GM20000 (cell line): Measurements from ENCODE around the gene TENM3.
"Not testable (repeated sequence)": the region's sequence is repeated elsewhere in the genome, so short reads cannot be mapped to it uniquely, and the experiment has no call there.

Experiments used
- DNase-seq: peaks from one replicate; pipeline ENCODE4 v3.0.0; 2012; ENCODE audit warnings: low spot score
- TF ChIP-seq, protein P1 (sequence below): IDR thresholded peaks from 2 replicates; pipeline ENCODE4 v1.5.1; 2012; ENCODE audit warnings: mild to moderate bottlenecking, control low read depth; ENCODE audit errors: extremely low read depth, missing control alignments

TENM3 gene

DNA sequence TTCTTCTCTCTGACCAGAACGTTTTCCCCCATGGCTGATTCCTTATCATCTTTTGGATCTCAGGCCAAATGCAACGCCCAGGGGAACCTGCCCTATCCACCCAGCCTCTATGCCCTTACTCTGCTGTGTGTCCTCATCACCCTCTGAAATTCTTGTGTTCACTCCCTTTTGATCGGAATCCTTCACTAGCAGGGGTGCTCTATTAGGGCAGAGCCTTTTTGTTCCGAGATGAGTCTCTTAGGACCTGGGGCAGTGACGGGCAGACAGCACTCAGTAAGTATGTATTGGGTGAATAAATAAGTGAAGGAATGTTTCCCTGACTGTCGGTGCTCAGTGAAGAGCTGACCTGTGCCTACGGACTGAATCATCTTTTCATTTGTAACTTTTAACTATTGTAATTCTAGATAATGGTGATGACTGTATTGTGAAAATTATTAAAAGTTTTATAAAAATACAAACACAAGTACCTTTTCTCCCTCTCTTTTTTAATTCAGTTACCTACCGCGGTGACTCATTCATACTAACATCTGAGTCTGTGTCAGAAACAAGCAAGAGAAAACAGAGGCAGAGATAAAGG, 4.8 kb upstream of the TENM3 start:
- TF ChIP-seq, protein P1, sequence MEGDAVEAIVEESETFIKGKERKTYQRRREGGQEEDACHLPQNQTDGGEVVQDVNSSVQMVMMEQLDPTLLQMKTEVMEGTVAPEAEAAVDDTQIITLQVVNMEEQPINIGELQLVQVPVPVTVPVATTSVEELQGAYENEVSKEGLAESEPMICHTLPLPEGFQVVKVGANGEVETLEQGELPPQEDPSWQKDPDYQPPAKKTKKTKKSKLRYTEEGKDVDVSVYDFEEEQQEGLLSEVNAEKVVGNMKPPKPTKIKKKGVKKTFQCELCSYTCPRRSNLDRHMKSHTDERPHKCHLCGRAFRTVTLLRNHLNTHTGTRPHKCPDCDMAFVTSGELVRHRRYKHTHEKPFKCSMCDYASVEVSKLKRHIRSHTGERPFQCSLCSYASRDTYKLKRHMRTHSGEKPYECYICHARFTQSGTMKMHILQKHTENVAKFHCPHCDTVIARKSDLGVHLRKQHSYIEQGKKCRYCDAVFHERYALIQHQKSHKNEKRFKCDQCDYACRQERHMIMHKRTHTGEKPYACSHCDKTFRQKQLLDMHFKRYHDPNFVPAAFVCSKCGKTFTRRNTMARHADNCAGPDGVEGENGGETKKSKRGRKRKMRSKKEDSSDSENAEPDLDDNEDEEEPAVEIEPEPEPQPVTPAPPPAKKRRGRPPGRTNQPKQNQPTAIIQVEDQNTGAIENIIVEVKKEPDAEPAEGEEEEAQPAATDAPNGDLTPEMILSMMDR = no peak
- no peak for DNase-seq

DNA sequence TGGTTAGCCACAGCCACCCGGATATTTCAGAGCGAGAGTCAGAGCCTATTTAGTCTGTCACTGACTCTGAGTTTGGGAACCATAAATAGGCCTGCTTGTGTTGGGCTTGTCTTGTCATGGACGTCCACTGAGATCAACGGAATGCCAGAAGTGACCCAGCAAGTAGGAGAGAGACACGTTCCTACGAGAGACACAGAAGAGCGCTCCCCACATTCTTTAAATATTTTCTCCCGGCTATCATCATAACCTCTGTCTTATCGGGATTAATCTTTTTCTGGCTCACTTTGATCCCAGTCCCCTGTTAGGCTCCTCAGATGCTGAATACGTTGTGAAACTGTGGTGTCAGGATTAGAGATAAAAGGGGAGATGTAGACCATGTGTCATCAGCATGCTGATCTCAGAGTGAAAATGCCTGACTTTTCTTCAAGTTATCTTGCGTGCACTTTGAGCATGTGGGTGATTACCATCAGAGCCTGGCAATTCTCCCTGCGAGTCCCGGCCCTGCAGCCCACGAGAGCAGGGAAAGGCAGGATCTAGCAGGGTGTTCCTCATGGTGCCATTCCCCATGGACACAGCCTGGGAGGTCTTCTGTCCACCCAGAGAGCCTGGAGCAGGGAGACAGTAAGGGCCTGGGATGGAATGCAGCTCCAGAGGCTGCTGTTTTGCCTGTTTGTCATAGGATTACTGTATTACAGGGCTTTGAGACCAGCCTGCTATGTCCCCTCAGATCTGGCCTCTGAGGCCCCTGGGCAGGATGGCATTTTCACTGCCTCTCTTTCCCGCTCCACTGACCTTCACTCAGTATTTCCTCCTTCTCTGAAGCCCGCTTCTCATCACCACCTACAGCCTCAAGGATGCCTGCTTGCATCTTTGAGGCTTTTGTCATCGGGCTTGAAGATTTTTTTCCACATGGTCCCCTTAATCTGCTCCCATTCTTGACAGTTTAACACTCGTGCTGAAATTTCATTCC, 2.8 kb upstream of the TENM3 start:
- DNase-seq = no peak
- TF ChIP-seq, protein P1 = no peak

DNA sequence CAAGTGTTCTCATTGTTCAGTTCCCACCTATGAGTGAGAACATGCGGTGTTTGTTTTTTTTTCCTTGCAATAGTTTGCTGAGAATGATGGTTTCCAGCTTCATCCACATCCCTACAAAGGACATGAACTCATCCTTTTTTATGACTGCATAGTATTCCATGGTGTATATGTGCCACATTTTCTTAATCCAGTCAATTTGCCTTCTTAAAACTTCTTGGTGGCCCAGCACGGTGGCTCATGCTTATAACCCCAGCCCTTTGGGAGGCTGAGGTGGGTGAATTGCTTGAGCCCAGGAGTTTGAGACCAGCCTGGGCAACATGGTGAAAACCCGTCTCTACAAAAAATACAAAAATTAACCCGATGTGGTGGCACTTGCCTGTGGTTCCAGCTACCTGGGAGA, 942 bp upstream of the TENM3 start:
- not testable (repeated sequence) for DNase-seq

DNA sequence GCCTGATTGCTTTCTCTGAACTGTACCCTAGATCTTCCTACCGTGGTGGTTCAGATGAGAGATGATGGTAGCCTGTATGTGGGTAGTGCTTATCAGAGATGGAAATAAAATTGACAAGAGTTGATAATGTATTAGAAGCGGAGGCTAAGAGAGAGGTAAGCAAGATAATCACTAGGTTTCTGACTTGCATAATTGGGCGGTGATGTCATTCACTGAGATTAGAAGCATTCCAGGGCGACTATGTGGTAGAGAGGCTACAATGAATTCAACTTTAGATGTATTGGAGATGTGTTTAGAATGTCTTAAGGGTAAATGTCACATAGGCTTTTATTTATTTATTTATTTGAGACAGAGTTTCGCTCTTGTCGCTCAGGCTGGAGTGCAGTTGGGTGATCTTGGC, 415 bp upstream of the TENM3 start:
- no peak for DNase-seq
- TF ChIP-seq, protein P1 = no peak

DNA sequence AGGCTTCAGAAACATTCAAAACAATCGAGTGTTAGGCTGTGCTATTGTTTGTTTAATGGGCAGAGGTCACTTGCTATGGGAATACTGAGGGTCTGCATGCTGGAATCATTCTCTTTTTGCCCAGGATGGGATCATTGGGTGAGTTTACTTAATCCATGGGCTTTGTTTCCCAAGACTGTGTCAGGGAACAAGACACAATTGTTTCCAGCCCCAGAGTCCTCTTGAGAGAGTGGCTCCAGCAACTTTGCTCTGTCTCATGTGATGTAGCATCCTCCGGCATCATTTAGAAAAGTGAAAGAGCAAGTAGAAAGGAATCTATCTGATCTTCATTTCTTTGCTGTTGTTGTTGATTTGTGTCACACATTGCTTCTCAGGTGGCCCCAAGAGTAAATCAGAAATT, 1.8 kb downstream of the TENM3 start:
- TF ChIP-seq, protein P1 = no peak
- no peak for DNase-seq

DNA sequence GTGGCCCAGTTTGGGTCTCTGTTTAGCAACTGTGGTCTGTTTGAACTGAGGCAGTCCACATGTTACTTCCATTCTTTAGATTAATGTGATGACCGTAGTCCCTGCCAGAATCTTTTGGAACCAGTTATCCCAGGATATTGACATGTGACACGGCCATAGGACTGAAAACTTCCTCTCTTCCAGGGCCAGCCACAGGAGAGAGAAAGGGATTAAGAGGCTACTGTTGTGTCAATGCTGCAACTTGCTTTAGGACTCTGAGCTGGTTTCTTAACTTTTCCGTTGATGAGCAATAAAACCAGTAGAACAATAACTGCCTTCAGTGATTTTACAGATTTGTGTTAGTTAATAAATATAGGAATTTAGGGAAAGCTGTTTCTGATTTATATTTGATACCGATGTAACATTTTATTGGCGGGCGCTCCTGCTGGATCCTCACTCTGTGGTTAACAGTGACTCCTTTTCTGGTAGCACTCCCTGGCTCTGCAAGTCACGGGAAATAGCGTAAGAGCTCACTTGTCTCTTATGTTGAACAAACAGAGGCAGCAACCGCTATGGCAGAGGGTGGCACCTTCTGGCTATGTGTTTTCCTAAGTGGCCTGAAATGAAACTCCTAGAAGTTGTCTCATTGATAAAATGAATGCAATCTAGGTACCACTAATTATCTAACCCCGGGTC, 2.5 kb downstream of the TENM3 start:
- TF ChIP-seq, protein P1 = no peak
- DNase-seq = no peak

DNA sequence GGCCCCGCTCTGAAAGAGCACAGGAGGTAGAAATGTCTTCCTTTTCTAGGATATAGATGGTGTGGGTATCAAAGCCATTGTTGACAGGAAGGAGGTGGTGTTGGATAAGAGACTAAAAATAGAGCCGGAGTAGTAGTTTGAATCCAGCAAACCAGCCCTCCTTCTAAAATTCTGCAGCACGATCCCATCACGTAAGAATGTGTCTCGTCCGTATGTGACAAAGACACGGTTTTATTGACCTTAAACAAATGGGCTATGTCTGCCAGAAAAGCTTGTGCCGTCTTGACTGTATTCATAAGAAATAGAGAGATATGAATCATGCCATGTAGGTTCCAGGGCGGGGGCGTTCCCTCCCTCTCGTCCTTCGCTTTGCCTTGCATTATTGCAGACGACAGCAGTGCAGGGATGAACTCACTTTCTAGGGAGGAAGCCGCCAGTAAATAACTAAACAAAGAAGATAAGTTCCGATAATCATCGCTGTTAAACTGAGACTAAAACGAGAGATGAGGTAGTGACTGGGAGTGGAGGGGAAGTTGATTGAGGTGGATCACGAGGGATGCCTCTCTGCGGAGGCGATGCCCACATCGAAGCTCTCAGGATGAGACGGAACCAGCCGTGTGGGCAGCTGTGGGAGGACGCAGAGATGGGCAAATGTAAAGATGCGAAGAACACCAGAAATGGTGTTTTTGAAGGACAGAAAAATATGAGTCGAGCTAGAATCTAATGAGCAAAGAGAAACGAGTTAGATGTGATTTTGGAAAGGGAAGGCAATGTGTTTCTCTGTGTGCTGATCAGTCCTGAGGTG, 3.4 kb downstream of the TENM3 start:
- no peak for DNase-seq
- TF ChIP-seq, protein P1 = no peak
